Measurements from ENCODE around the gene PSMA7.

Gene PSMA7

DNA sequence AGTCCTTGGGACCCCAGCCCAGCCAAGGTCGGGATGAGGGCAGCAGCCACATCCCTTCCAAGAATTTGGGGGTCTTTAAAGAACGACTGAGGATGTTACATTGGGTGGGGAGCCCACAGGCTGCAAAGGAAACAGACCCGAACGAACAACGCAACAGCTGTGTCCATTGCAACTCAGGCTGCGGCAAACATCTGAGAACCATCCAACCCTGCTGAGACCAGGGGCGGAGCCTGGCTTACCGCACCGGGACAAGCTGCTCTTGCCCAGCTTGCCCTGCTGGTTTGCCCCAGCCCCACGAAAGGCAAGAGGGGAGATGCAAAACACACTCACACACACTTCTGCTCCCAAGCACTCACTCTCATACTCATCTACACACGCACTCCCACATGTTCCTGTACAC is 56.0 kb downstream of the PSMA7 start:
- TF ChIP-seq, protein P1, sequence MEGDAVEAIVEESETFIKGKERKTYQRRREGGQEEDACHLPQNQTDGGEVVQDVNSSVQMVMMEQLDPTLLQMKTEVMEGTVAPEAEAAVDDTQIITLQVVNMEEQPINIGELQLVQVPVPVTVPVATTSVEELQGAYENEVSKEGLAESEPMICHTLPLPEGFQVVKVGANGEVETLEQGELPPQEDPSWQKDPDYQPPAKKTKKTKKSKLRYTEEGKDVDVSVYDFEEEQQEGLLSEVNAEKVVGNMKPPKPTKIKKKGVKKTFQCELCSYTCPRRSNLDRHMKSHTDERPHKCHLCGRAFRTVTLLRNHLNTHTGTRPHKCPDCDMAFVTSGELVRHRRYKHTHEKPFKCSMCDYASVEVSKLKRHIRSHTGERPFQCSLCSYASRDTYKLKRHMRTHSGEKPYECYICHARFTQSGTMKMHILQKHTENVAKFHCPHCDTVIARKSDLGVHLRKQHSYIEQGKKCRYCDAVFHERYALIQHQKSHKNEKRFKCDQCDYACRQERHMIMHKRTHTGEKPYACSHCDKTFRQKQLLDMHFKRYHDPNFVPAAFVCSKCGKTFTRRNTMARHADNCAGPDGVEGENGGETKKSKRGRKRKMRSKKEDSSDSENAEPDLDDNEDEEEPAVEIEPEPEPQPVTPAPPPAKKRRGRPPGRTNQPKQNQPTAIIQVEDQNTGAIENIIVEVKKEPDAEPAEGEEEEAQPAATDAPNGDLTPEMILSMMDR (conservative IDR thresholded peaks at IDR 0.05; ENCODE audit: low read length), result no peak
- TF ChIP-seq EZH2phosphoT487 (IDR thresholded peaks at IDR 0.05; ENCODE audit: borderline replicate concordance), result no peak
- Histone ChIP-seq H3K27me3 (ENCODE audit: insufficient read depth, low read length, poor library complexity, severe bottlenecking) (no peaks in the 10 kb centered on the region), H3F3A (ENCODE audit: low read depth) (no peaks in the 10 kb centered on the region)

More for the DNA sequence above, 56.0 kb downstream of the PSMA7 start:
- Histone ChIP-seq H3K9me3 (ENCODE audit: insufficient read depth, low read depth, low read length) (no peaks in the 10 kb centered on the region), H3K36me3 (ENCODE audit: insufficient read depth, low read length) (no peaks in the 10 kb centered on the region), H3K4me3 (ENCODE audit: low read length, poor library complexity, severe bottlenecking) (no peak overlapping the region), H4K20me1 (ENCODE audit: insufficient read depth, low read length, poor library complexity, severe bottlenecking) (no peaks in the 10 kb centered on the region), H2AFZ (ENCODE audit: low read length) (no peak overlapping the region), H3K9me2 (replicated peaks; ENCODE audit: low read depth, low read length) (no peaks in the 10 kb centered on the region), H3K9ac (ENCODE audit: low read depth, low read length, poor library complexity, severe bottlenecking) (no peak overlapping the region), H3K4me1 (ENCODE audit: insufficient read depth, low read length, poor library complexity, severe bottlenecking) (no peaks in the 10 kb centered on the region), H3K4me2 (ENCODE audit: low read depth, low read length, poor library complexity, severe bottlenecking) (no peak overlapping the region), H3K79me2 (ENCODE audit: insufficient read depth, low read length) (no peaks in the 10 kb centered on the region)

All from Loucy (cell line).